GM18520 (cell line): Measurements from ENCODE around the gene STAB2.

Experiments
- ATAC-seq: cut with Tn5 transposase; IDR thresholded peaks from one replicate; pipeline ENCODE4 v1.9.1; 2021; ENCODE audit not compliant: unreplicated experiment

Gene STAB2

GRCh38 chr12:103687253-103687652 is 100.2 kb downstream of the STAB2 start:
- no peak for ATAC-seq

DNA sequence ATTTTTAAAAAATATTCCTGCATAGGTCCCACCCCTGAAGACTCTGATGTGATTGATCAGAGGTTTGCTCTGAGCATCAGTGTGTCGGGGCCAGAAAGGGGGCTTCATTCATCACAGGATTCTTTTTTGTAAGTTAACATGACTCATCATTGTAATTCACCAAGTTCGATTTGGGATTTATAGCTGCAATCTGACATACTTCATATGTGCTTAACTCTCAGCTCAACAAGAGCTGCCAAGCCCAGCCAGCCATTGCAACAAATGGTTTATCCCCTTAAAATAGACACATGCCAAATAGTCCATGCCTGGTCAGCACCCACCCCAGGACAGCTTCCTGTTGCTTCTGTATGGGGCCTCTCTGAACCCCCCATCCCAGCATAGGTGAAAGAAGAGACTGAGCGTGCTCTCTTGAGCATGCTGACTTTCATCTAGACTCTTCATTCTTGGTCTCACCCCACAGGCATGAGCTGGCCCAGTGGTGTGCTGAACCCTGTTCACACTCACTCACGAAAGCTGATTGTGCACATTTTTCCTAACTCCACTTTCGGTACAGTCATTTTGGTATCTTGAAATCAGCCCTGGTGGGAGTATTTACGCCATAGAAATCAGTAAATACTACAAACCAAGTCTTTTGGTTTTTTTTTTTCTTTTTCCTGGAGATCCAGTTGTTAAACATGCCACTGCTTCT is 101.4 kb downstream of the STAB2 start:
- ATAC-seq = no peak

- no peak for ATAC-seq
These were observed 103.4 kb downstream of the STAB2 start for GRCh38 chr12:103690426-103690825.

DNA sequence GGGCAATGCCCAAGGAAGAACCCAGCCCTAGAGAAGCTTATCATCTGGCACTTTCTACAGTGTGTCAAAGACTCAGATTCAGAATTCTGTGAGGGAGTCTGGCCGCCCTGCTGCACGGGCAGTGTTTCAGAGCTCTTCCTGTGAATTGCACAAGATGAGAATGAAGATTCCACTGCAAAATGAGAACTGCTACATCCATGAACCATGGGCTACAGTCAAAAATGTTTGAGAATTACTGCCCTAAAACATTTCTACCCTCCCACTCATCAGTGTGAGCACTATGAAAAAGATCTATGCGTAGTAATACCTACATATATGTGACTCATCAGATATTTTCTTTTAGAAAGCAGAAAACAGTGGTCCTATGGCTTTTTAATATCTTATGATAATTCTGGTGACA is 104.0 kb downstream of the STAB2 start:
- no peak for ATAC-seq

DNA sequence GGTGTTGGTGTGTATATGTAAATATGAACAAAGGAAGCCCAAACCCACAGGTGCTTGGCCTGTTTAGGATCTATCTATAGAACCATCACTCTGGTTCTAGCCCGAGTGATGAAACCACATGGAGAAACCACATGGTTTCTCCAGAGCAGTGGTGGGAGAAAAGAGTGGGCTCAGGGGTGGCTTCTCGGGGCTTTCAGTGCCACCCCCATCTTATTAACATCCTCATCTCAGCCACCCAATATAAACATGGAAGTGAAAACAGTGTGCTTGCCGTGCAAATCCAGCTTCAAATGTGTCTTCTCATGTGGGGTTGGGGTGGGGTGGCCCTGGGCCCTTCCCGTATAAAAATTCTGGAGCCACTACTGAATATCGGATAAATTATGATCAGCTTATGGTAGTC is 109.0 kb downstream of the STAB2 start:
- ATAC-seq = no peak

GRCh38 chr12:103697971-103698751 is 111.1 kb downstream of the STAB2 start:
- no peak for ATAC-seq

- ATAC-seq = no peak
These were observed 111.9 kb downstream of the STAB2 start for GRCh38 chr12:103698752-103699560.

- no peak for ATAC-seq
These were observed 118.0 kb downstream of the STAB2 start for GRCh38 chr12:103705098-103705497.

DNA sequence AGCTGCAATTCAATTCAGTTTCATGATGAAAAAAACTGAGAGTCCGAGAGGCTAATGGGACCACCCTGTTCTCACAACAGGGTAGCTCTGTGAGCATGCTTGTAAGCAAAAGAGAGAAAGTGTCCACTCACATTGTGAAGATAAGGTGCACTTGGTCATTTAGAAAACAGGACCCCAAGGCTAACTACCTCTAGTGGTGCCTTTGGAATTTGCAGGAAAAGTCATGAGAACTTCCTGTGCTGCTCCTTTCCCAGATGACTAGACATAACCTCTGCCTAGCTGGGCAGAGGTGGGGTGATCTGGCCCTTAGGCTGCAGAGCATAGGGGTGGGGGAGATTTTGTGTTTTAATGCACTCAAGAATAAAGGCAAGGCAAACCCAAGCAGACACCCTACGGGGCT is 118.9 kb downstream of the STAB2 start:
- no peak for ATAC-seq

GRCh38 chr12:103707446-103707845 is 120.4 kb downstream of the STAB2 start:
- no peak for ATAC-seq

DNA sequence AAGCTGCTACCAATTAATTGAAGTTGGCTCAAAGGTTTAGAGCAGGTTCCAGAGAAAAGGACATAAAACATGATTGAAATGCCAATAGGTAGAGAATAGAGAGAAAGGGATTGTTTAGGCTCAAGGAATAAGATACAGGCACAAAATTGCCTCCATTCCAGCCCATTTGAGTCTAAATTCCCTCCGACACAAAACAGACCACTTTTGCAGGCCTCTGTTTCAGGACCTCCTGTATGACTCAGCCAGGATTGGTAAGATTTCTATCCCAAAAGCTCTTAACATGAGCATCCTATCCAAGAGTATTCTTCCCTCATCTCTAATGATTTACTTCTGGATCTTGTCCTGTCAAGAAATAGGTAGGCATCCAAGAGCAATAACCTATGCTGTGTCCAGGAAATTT is 123.5 kb downstream of the STAB2 start:
- ATAC-seq = no peak

DNA sequence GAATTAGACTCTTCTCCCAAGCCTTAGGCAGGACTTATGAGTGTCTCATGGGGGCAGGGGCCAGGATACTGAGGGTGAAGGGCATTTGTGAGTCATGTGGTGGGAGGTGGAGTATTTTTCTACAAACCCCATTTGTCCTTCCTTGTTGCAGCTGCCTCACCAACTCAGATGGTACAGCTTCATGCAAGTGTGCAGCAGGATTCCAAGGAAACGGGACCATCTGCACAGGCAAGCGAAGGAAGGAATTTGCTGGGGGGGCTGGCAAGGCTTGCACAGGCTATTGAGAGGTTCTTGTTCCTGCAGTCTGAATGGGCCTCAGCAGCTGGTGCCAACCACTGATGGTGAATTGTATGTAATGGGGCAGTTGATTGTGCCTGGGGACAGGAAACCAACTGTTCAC is 125.1 kb downstream of the STAB2 start:
- no peak for ATAC-seq

DNA sequence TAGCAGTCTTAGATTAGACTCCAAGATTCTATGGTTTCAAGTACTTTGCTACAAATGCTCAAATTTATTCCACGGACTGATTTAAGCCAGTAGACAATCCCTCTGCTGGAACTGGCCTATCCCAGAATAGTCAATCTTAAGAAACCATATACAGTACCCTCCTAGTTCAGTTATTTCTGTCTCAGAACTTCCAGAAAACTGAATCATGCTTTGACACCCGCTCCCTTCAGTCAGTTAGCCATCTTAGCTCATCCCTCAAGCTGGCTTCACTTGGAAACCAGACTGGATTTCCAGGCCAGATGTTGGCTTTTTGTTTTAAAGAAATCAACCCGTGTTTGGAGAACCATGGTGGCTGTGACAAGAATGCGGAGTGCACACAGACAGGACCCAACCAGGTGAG is 128.4 kb downstream of the STAB2 start:
- no peak for ATAC-seq

DNA sequence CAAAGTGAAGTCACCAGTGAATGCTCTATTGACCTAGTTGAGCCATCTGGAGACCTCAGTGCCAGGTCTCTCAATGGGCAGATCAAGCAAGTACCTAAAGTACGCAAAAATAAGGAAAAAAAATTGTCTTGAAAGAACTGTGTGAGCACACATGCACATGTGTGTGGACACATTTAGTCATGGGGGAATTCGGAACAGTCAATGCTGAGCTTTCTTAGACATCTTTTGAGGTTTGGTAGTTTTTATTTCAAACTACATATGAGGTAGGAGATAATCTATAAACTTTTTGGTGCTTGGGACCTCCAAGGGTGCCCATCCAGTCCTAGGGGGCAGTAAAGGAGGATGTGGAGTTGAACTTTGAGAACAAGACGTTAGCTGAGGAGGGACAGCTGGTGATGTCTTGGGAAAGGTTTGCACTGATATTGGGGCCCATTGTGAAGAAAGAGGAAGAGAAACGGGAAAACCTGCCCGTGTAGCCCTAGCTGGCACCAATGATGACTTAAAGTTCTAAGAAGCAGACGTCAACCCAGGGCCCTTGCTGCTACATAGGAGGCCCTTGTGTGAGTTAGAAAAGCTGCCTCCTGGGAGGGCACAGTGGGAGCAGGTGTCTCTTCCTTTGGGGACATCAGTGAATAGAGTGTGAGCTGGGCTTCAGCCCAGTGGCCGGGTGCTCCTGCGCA is 129.6 kb downstream of the STAB2 start:
- no peak for ATAC-seq

DNA sequence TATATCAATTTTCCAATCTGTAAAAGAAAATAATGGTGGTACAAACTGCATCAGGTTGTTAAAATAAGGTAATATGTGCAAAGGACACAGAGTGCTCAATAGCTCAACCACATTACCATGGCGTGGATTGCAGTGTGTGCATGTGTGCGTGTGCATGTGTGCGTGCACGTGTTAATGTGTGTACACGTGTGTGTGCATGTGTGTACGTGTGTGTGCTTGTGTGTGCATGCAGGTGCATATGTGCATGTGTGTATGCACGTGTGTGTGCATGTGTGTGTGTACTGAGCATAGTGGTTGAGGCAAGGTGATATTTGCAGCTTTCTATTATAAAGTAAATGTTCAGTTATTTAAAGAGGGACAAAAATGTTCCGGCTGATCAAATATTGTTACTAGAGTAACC is 138.3 kb downstream of the STAB2 start:
- ATAC-seq = no peak

DNA sequence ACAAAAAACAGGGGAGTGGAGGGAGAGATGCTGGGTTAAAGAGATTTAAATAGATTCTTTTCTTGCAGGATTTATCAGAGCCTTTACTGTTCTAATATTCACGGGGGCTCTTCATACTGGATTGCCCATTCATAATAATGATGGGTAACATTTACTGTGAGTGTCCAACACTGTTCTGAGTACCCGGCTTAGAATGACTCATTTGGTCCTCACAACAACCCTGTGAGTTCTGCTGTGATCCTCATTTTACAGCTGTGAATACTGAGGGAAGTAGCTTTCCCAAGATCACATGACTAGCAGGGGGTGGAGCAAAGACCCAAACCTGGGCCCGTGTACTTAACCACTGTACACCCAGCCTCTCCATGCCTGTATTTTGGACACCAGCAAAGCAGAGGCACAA is 140.6 kb downstream of the STAB2 start:
- ATAC-seq = no peak

DNA sequence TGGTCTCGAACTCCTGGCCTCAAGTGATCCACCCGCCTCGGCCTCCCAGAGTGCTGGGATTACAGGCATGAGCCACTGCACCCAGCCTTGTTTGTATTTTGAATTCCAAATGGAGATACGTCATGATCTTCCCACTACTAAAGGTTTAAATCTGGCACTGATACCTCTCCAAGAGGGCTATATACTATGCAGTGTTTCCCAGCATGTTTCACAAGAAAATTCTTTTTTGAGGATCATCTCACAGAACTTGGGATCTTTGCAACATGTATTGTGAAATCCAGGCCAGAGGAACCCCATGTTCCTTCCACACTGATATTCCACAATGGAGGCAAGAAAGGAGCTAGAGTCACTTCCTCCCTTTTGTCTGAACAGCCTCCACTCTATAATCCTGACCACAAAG is 141.2 kb downstream of the STAB2 start:
- no peak for ATAC-seq

GRCh38 chr12:103729499-103729898 is 142.4 kb downstream of the STAB2 start:
- no peak for ATAC-seq

- ATAC-seq = no peak
These were observed 144.5 kb downstream of the STAB2 start for GRCh38 chr12:103731539-103731938.

DNA sequence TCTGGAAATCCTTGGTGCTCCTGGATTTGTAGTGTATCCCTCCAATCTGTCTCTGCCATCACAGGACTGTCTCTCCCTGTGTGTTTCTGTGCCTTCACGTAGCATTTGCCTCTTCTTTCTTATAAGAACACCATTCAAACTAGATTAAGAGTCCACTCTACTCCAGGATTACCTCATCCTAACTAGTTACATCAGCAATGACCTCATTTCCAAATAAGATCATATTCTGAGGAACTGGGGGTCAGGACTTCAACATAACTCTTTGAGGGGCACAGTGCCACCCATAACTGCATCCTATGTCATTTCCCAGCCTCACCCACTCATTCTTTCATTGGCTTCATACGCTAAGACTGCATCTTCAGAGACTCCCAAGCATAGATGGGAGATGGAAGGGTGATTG is 147.8 kb downstream of the STAB2 start:
- ATAC-seq = no peak

- ATAC-seq = no peak
These were observed 148.2 kb downstream of the STAB2 start for GRCh38 chr12:103735291-103735690.
